HG03066 (cell line): ENCODE results near the gene ZNF654.
"Not testable (repeated sequence)": the region's sequence is repeated elsewhere in the genome, so short reads cannot be mapped to it uniquely, and the experiment has no call there.

ENCODE experiments used
- ATAC-seq: cut with Tn5 transposase; IDR thresholded peaks from one replicate; pipeline ENCODE4 v1.9.1; 2021; ENCODE audit warnings: low read depth; ENCODE audit not compliant: unreplicated experiment

The ZNF654 gene

GRCh38 chr3:88058581-88059379 lies at the start of gene ZNF654, which contains the start of gene CGGBP1:
ZNF654 (plus strand) TSS chr3:88059255; CDS start chr3:88059320, 65 bp downstream.
CGGBP1 (minus strand) TSS chr3:88059005; CDS start chr3:88055976, 3,029 bp downstream.
- ATAC-seq: peak; percentile 91

GRCh38 chr3:88010810-88011209 lies 48.2 kb upstream of the ZNF654 start:
- ATAC-seq: no peak

- ATAC-seq: no peak
These were observed 45.5 kb upstream of the ZNF654 start for GRCh38 chr3:88013592-88013991.

GRCh38 chr3:88015656-88016055 lies 43.4 kb upstream of the ZNF654 start:
- not testable (repeated sequence) for ATAC-seq

- ATAC-seq: peak; percentile 99
These were observed 40.0 kb upstream of the ZNF654 start for GRCh38 chr3:88019024-88019423.

- ATAC-seq: no peak
These were observed 34.0 kb upstream of the ZNF654 start for GRCh38 chr3:88025001-88025552.

- no peak for ATAC-seq
These were observed 30.2 kb upstream of the ZNF654 start for GRCh38 chr3:88028876-88029275.

- no peak for ATAC-seq
These were observed 28.8 kb upstream of the ZNF654 start for GRCh38 chr3:88030210-88030609.

- peak; percentile 81 for ATAC-seq
These were observed 27.4 kb upstream of the ZNF654 start for GRCh38 chr3:88031642-88032077.

GRCh38 chr3:88032245-88032644 lies 26.8 kb upstream of the ZNF654 start:
- no peak for ATAC-seq

- ATAC-seq: no peak
These were observed 26.0 kb upstream of the ZNF654 start for GRCh38 chr3:88033079-88033478.

GRCh38 chr3:88033808-88034207 lies 25.2 kb upstream of the ZNF654 start:
- no peak for ATAC-seq

- ATAC-seq: no peak
These were observed 24.4 kb upstream of the ZNF654 start for GRCh38 chr3:88034491-88035275.

GRCh38 chr3:88036221-88036620 lies 22.8 kb upstream of the ZNF654 start:
- no peak for ATAC-seq

GRCh38 chr3:88038566-88038965 lies 20.5 kb upstream of the ZNF654 start:
- no peak for ATAC-seq

GRCh38 chr3:88040529-88040928 lies 18.5 kb upstream of the ZNF654 start:
- ATAC-seq: no peak

- ATAC-seq: no peak
These were observed 18.1 kb upstream of the ZNF654 start for GRCh38 chr3:88041005-88041404.

- no peak for ATAC-seq
These were observed 14.6 kb upstream of the ZNF654 start for GRCh38 chr3:88044411-88044810.

- no peak for ATAC-seq
These were observed 12.3 kb upstream of the ZNF654 start for GRCh38 chr3:88046766-88047165.

GRCh38 chr3:88057630-88058305 lies 1.3 kb upstream of the ZNF654 start:
- ATAC-seq: no peak

- ATAC-seq: no peak
These were observed 812 bp upstream of the ZNF654 start for GRCh38 chr3:88058306-88058580.
